SH-SY5Y (cell line): ENCODE results near the gene DDX25.

ENCODE experiments used
- GATA2 ChIP-seq: IDR thresholded peaks from 2 replicates; pipeline ENCODE4 v1.6.1; 2011; ENCODE audit warnings: mild to moderate bottlenecking, low read depth, low read length
- GATA3 ChIP-seq: IDR thresholded peaks from 2 replicates; pipeline ENCODE4 v1.6.1; 2011; ENCODE audit warnings: low read depth, mild to moderate bottlenecking, low read length, moderate library complexity

DNA sequence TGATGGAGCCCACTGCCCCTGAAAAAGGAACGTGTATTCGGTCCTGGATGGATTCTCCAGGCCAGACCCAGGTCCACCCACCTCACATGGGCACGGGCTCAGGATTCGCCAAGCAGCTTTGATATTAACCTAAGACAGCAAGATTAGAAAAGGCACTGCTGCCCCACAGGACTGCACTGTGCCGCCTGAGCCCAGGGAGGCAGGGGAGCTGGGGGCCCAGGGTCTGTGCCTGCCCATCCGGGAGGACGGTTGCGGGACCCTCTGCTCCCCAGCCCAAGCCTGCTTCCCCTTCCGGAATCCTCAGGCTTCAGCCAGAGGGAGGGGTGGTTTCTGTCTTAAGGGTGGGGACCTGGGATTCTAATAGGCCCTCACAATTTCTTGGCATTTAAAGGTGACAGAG lies 28.0 kb downstream of the DDX25 start:
- TF ChIP-seq GATA3 (no peak), GATA2 (no peak)
